ENCODE data around the gene CTBP1.

- TF ChIP-seq CTCF (IDR thresholded peaks at IDR 0.05; ENCODE audit: low read depth, low read length) (no peak), POLR2A (IDR thresholded peaks at IDR 0.05; ENCODE audit: extremely low read depth, insufficient read length) (no peak), MAX (IDR thresholded peaks at IDR 0.05; ENCODE audit: low read depth, low read length) (no peak), MYC (IDR thresholded peaks at IDR 0.05; ENCODE audit: low read depth, low read length) (no peak)
These were observed 16.0 kb downstream of the CTBP1 start for GRCh38 chr4:1232661-1233621.

All from NB4 (cell line).